ENCODE measurements around the gene IL36RN. TPM values are rescaled to one million over a fixed set of nuclear protein-coding genes. Genes with fewer than 3 reads are reported as not detected.
"Not testable (repeated sequence)": the region's sequence is repeated elsewhere in the genome, so short reads cannot be mapped to it uniquely, and the experiment has no call there.

IL36RN gene
- polyA plus RNA-seq, 1 donor from 2014 or later: not detected

GRCh38 chr2:113096842-113097618 lies 38.0 kb downstream of the IL36RN start:
- not testable (repeated sequence) for H3K9me3 ChIP-seq (ENCODE audit: low read length); H3K9ac ChIP-seq (ENCODE audit: low read length); H4K20me1 ChIP-seq (ENCODE audit: insufficient read depth); H3K79me2 ChIP-seq (replicated peaks; ENCODE audit: insufficient read depth, low read length); H2AFZ ChIP-seq (ENCODE audit: low read depth, low read length); H3K27ac ChIP-seq (ENCODE audit: low read length); H3K4me2 ChIP-seq (ENCODE audit: low read length); H3K36me3 ChIP-seq (ENCODE audit: insufficient read depth, low read length); H3F3A ChIP-seq (ENCODE audit: insufficient read depth, low read length, poor library complexity, severe bottlenecking); H3K4me3 ChIP-seq (ENCODE audit: low read length); H3K9me2 ChIP-seq (ENCODE audit: insufficient read depth, low read length); H3K27me3 ChIP-seq (ENCODE audit: insufficient read depth, low read depth, low read length)

- Histone ChIP-seq H3F3A (ENCODE audit: insufficient read depth, low read length, poor library complexity, severe bottlenecking) (no peaks in the 10 kb centered on the region), H3K27me3 (ENCODE audit: insufficient read depth, low read depth, low read length) (no peaks in the 10 kb centered on the region)
These were observed 39.0 kb downstream of the IL36RN start for GRCh38 chr2:113098041-113098440.

GRCh38 chr2:113098532-113098931 lies 39.5 kb downstream of the IL36RN start:
- no peak overlapping the region for H3K9ac ChIP-seq (ENCODE audit: low read length)
- TF ChIP-seq POLR2AphosphoS5 (IDR thresholded peaks at IDR 0.05) (no peak), TAF1 (IDR thresholded peaks at IDR 0.05; ENCODE audit: low read depth) (no peak), EZH2 (IDR thresholded peaks at IDR 0.05; ENCODE audit: borderline replicate concordance, insufficient read depth, low read length, poor library complexity, severe bottlenecking) (no peak), SMC3 (conservative IDR thresholded peaks at IDR 0.05; ENCODE audit: poor library complexity) (no peak), EP300 (conservative IDR thresholded peaks at IDR 0.05; ENCODE audit: poor library complexity, severe bottlenecking) (no peak), CTCF (IDR thresholded peaks at IDR 0.05; ENCODE audit: poor library complexity, severe bottlenecking) (no peak), REST (IDR thresholded peaks at IDR 0.05; ENCODE audit: borderline replicate concordance) (no peak), MXI1 (conservative IDR thresholded peaks at IDR 0.05; ENCODE audit: poor library complexity, severe bottlenecking) (no peak)
- H3K9me3 ChIP-seq (ENCODE audit: low read length): no peaks in the 10 kb centered on the region
- H3K4me3 ChIP-seq (ENCODE audit: low read length): no peak overlapping the region
- no peaks in the 10 kb centered on the region for H3F3A ChIP-seq (ENCODE audit: insufficient read depth, low read length, poor library complexity, severe bottlenecking)
- no peaks in the 10 kb centered on the region for H3K79me2 ChIP-seq (replicated peaks; ENCODE audit: insufficient read depth, low read length)
- no peaks in the 10 kb centered on the region for H3K36me3 ChIP-seq (ENCODE audit: insufficient read depth, low read length)
- H3K4me2 ChIP-seq (ENCODE audit: low read length): no peak overlapping the region
- no peak overlapping the region for H3K27ac ChIP-seq (ENCODE audit: low read length)
- no peaks in the 10 kb centered on the region for H3K27me3 ChIP-seq (ENCODE audit: insufficient read depth, low read depth, low read length)
- H3K9me2 ChIP-seq (ENCODE audit: insufficient read depth, low read length): no peaks in the 10 kb centered on the region
- H2AFZ ChIP-seq (ENCODE audit: low read depth, low read length): no peak overlapping the region
- no peaks in the 10 kb centered on the region for H4K20me1 ChIP-seq (ENCODE audit: insufficient read depth)

More at GRCh38 chr2:113098041-113098440, 39.0 kb downstream of the IL36RN start:
- H2AFZ ChIP-seq (ENCODE audit: low read depth, low read length): no peak overlapping the region
- no peak overlapping the region for H3K9ac ChIP-seq (ENCODE audit: low read length)
- no peaks in the 10 kb centered on the region for H3K9me3 ChIP-seq (ENCODE audit: low read length)
- no peaks in the 10 kb centered on the region for H3K79me2 ChIP-seq (replicated peaks; ENCODE audit: insufficient read depth, low read length)
- no peaks in the 10 kb centered on the region for H4K20me1 ChIP-seq (ENCODE audit: insufficient read depth)
- H3K4me3 ChIP-seq (ENCODE audit: low read length): no peak overlapping the region
- no peaks in the 10 kb centered on the region for H3K9me2 ChIP-seq (ENCODE audit: insufficient read depth, low read length)
- TF ChIP-seq EP300 (conservative IDR thresholded peaks at IDR 0.05; ENCODE audit: poor library complexity, severe bottlenecking): no peak
- TF ChIP-seq EZH2 (IDR thresholded peaks at IDR 0.05; ENCODE audit: borderline replicate concordance, insufficient read depth, low read length, poor library complexity, severe bottlenecking): no peak
- TF ChIP-seq TAF1 (IDR thresholded peaks at IDR 0.05; ENCODE audit: low read depth): no peak
- H3K4me2 ChIP-seq (ENCODE audit: low read length): no peak overlapping the region
- no peaks in the 10 kb centered on the region for H3K36me3 ChIP-seq (ENCODE audit: insufficient read depth, low read length)
- H3K27ac ChIP-seq (ENCODE audit: low read length): no peak overlapping the region
